ENCODE results near the gene NSUN2.

NSUN2 gene

GRCh38 chr5:6644794-6645241, 12.0 kb upstream of the NSUN2 start:
- no peak for TF ChIP-seq CTCF (IDR thresholded peaks at IDR 0.05; ENCODE audit: insufficient read depth, low read length, poor library complexity, severe bottlenecking)
- Histone ChIP-seq H3K27me3 (replicated peaks; ENCODE audit: control insufficient read depth, insufficient read depth, low read length) (no peaks in the 10 kb centered on the region), H3K4me3 (replicated peaks; ENCODE audit: low read depth, low read length) (no peak overlapping the region), H3K36me3 (ENCODE audit: control insufficient read depth, insufficient read depth, low read length) (peaks cover 2% of the 10 kb centered on the region)
- DNase-seq (ENCODE audit: extremely low read depth, insufficient read length), result no peak

GRCh38 chr5:6642655-6643054, 9.8 kb upstream of the NSUN2 start:
- Histone ChIP-seq H3K36me3 (ENCODE audit: control insufficient read depth, insufficient read depth, low read length) (peaks cover 2% of the 10 kb centered on the region), H3K27me3 (replicated peaks; ENCODE audit: control insufficient read depth, insufficient read depth, low read length) (no peaks in the 10 kb centered on the region), H3K4me3 (replicated peaks; ENCODE audit: low read depth, low read length) (no peak overlapping the region)
- TF ChIP-seq CTCF (IDR thresholded peaks at IDR 0.05; ENCODE audit: insufficient read depth, low read length, poor library complexity, severe bottlenecking), result no peak
- no peak for DNase-seq (ENCODE audit: extremely low read depth, insufficient read length)

- H3K36me3 ChIP-seq (ENCODE audit: control insufficient read depth, insufficient read depth, low read length), result no peaks in the 10 kb centered on the region; the same call in 1 of the 2 replicates
- no peak overlapping the region for H3K4me3 ChIP-seq (replicated peaks; ENCODE audit: low read depth, low read length)
- DNase-seq (ENCODE audit: extremely low read depth, insufficient read length), result no peak
- no peak for TF ChIP-seq CTCF (IDR thresholded peaks at IDR 0.05; ENCODE audit: insufficient read depth, low read length, poor library complexity, severe bottlenecking)
- H3K27me3 ChIP-seq (replicated peaks; ENCODE audit: control insufficient read depth, insufficient read depth, low read length), result no peaks in the 10 kb centered on the region
These were observed 5.4 kb upstream of the NSUN2 start for GRCh38 chr5:6638236-6638635.

- no peaks in the 10 kb centered on the region for H3K27me3 ChIP-seq (replicated peaks; ENCODE audit: control insufficient read depth, insufficient read depth, low read length)
- no peak overlapping the region for H3K4me3 ChIP-seq (replicated peaks; ENCODE audit: low read depth, low read length)
- no peaks in the 10 kb centered on the region; the same call in 1 of the 2 replicates for H3K36me3 ChIP-seq (ENCODE audit: control insufficient read depth, insufficient read depth, low read length)
- DNase-seq (ENCODE audit: extremely low read depth, insufficient read length), result no peak
- TF ChIP-seq CTCF (IDR thresholded peaks at IDR 0.05; ENCODE audit: insufficient read depth, low read length, poor library complexity, severe bottlenecking), result no peak
These were observed 4.7 kb upstream of the NSUN2 start for GRCh38 chr5:6637590-6637989.

- no peak for TF ChIP-seq CTCF (IDR thresholded peaks at IDR 0.05; ENCODE audit: insufficient read depth, low read length, poor library complexity, severe bottlenecking)
- DNase-seq (ENCODE audit: extremely low read depth, insufficient read length), result no peak
- no peak overlapping the region for H3K4me3 ChIP-seq (replicated peaks; ENCODE audit: low read depth, low read length)
- no peaks in the 10 kb centered on the region for H3K27me3 ChIP-seq (replicated peaks; ENCODE audit: control insufficient read depth, insufficient read depth, low read length)
- H3K36me3 ChIP-seq (ENCODE audit: control insufficient read depth, insufficient read depth, low read length), result no peaks in the 10 kb centered on the region; the same call in 1 of the 2 replicates
These were observed 4.2 kb upstream of the NSUN2 start for GRCh38 chr5:6637022-6637421.

- H3K36me3 ChIP-seq (ENCODE audit: control insufficient read depth, insufficient read depth, low read length), result peaks cover 1% of the 10 kb centered on the region
- DNase-seq (ENCODE audit: extremely low read depth, insufficient read length), result no peak
- no peak for TF ChIP-seq CTCF (IDR thresholded peaks at IDR 0.05; ENCODE audit: insufficient read depth, low read length, poor library complexity, severe bottlenecking)
- H3K4me3 ChIP-seq (replicated peaks; ENCODE audit: low read depth, low read length), result no peak overlapping the region
- no peaks in the 10 kb centered on the region for H3K27me3 ChIP-seq (replicated peaks; ENCODE audit: control insufficient read depth, insufficient read depth, low read length)
These were observed 3.4 kb upstream of the NSUN2 start for GRCh38 chr5:6636293-6636692.
